OCI-LY7 (cell line): ENCODE data around the gene RORC. TPM values are rescaled to one million over a fixed set of nuclear protein-coding genes. Genes with fewer than 3 reads are reported as not detected.
A peak's percentile ranks its signal among the peaks of the same experiment; 100 is the strongest.

ENCODE experiments used
- BruUV-seq: library from RNA; stranded (reverse); fragments of 400-500 nt; replicated peaks from 2 replicates; lab custom pipeline; 2021; lab: Mats Ljungman, UMichigan
- CTCF ChIA-PET: fragments of 300-600 bp; sonication (Branson Sonifier 250); formaldehyde crosslinking; loops from one replicate; lab custom pipeline; 2022; ENCODE audit warnings: antibody characterized with exemption; ENCODE audit not compliant: unreplicated experiment; lab: Charles Lee
- POLR2A ChIA-PET: fragments of 300-600 bp; sonication (Branson Sonifier 250); formaldehyde crosslinking; loops from one replicate; lab custom pipeline; 2022; ENCODE audit warnings: antibody characterized with exemption; lab: Charles Lee
- DNase-seq: peaks from one replicate; pipeline ENCODE4 v3.0.0-alpha.2; 2015; ENCODE audit warnings: low spot score
- H2AFZ ChIP-seq: fragments of 200-600 bp; sonication (generic), shearing (Covaris generic); 2 replicates; pipeline ENCODE4 v1.6.1; 2014; ENCODE audit warnings: mild to moderate bottlenecking, antibody characterized with exemption, low read length, moderate library complexity
- H3K27ac ChIP-seq: fragments of 200-600 bp; sonication (generic); 2 replicates; pipeline ENCODE4 v1.5.1; 2014; ENCODE audit warnings: mixed run types, low read depth, mild to moderate bottlenecking, moderate library complexity, low read length, inconsistent platforms; ENCODE audit not compliant: poor library complexity, severe bottlenecking
- H3K36me3 ChIP-seq: fragments of 200-600 bp; sonication (generic); 2 replicates; pipeline ENCODE4 v1.6.1; 2014; ENCODE audit warnings: mild to moderate bottlenecking, antibody characterized with exemption, low read length, moderate library complexity, mixed read lengths; ENCODE audit not compliant: insufficient read depth
- H3K4me1 ChIP-seq: fragments of 200-600 bp; sonication (generic); 2 replicates; pipeline ENCODE4 v1.5.1; 2014; ENCODE audit warnings: mild to moderate bottlenecking, low read length; ENCODE audit not compliant: insufficient read depth, poor library complexity, severe bottlenecking
- H3K4me2 ChIP-seq: fragments of 200-600 bp; sonication (generic); 2 replicates; pipeline ENCODE4 v1.6.1; 2014; ENCODE audit warnings: mild to moderate bottlenecking, low read length
- H3K4me3 ChIP-seq: fragments of 200-600 bp; sonication (generic); 2 replicates; pipeline ENCODE4 v1.5.1; 2014; ENCODE audit warnings: mild to moderate bottlenecking, low read depth, low read length; ENCODE audit not compliant: poor library complexity, severe bottlenecking
- H3K79me2 ChIP-seq: fragments of 200-600 bp; sonication (generic); 2 replicates; pipeline ENCODE4 v1.6.1; 2016; ENCODE audit warnings: low read depth, mild to moderate bottlenecking, low read length, moderate library complexity, mixed read lengths; ENCODE audit not compliant: insufficient read depth
- H3K9me2 ChIP-seq: fragments of 200-600 bp; sonication (generic); 2 replicates; pipeline ENCODE4 v1.6.1; 2016; ENCODE audit warnings: mild to moderate bottlenecking, low read length, mixed read lengths; ENCODE audit not compliant: insufficient read depth
- H3K9me3 ChIP-seq: fragments of 200-600 bp; sonication (generic); 2 replicates; pipeline ENCODE4 v1.6.1; 2014; ENCODE audit warnings: mild to moderate bottlenecking, mixed run types, low read length, mixed read lengths
- H4K20me1 ChIP-seq: fragments of 200-600 bp; sonication (generic); 2 replicates; pipeline ENCODE4 v1.6.1; 2014; ENCODE audit warnings: mild to moderate bottlenecking, antibody characterized with exemption, low read length, moderate library complexity, mixed read lengths; ENCODE audit not compliant: insufficient read depth
- EZH2phosphoT487 ChIP-seq: fragments of 200-600 bp; sonication (generic); IDR thresholded peaks from 2 replicates; pipeline ENCODE4 v1.6.1; 2018; ENCODE audit warnings: low read depth, borderline replicate concordance, mild to moderate bottlenecking, mixed run types, antibody characterized with exemption, low read length, moderate library complexity, mixed read lengths
- intact Hi-C: fragments of 100-400 bp; cut with micrococcal nuclease; formaldehyde crosslinking; loops from one replicate; pipeline ENCODE4 v1.10.0; 2022; ENCODE audit not compliant: unreplicated experiment
- total RNA-seq, 2 experiments: library from RNA; depleted of rRNA in 1 of 2; stranded (reverse); fragments of >200 nt in 1 of 2; shearing (Covaris generic) in 1 of 2; gene quantifications; 2 replicates each; pipeline ENCODE4 v1.2.3, GENCODE V29; 2014 to 2022
- TF ChIP-seq, protein P1 (sequence below): fragments of 200-600 bp; sonication (generic); conservative IDR thresholded peaks from 2 replicates; pipeline ENCODE4 v1.5.1; 2014; ENCODE audit warnings: mild to moderate bottlenecking, antibody characterized with exemption, low read length, moderate library complexity, mixed read lengths

RORC gene
- total RNA-seq, 2 experiments from 2014 or later, result not detected

DNA sequence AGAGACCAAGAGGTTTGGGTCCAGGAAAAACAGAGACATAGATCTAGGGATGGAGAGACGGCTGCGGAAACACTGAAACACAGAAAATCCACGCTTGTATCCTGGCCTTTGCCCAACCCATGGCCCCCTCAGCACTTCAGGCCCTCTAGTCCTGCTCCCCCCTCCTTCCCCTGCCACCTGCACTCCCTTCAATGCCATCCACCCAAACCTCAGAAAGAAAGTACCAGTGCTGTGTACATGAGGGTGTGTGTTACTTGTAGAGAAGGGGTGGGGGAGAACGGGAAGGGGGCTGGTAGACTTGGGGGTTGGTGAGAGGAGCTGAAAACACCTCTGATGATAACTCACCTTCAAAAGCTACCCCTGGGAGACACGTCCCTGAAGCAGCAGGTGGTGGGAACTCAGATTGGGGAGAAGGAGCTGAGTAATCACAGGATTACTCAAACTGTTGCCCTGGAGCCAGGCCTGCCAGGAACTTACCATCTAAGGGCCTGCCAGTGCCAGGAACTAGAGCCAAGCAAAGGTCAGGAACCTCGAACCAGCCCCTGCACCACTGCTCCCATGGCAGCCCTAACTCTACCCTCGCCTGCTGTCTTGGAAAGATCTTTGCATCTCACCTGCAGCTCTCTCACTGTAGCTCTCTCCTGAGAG, 11.5 kb downstream of the RORC start:
- Histone ChIP-seq H3K4me1 (peaks cover 25% of the 10 kb centered on the region), H3K27ac (no peak overlapping the region), H3K36me3 (no peaks in the 10 kb centered on the region), H3K9me2 (no peaks in the 10 kb centered on the region), H3K4me3 (no peak overlapping the region), H2AFZ (no peak overlapping the region), H3K4me2 (no peak overlapping the region), H3K79me2 (no peaks in the 10 kb centered on the region), H3K9me3 (no peaks in the 10 kb centered on the region), H4K20me1 (no peaks in the 10 kb centered on the region)
- ChIA-PET POLR2A (interaction anchor here (0.9 kb wide), 1 partner anchor 9 kb away, joined by 3 read pairs; no protein-coding TSS in a partner anchor), CTCF (interaction anchor here (0.6 kb wide), 1 partner anchor 10 kb away, joined by 4 read pairs; no protein-coding TSS in a partner anchor)
- TF ChIP-seq EZH2phosphoT487, result no peak
- TF ChIP-seq, protein P1, sequence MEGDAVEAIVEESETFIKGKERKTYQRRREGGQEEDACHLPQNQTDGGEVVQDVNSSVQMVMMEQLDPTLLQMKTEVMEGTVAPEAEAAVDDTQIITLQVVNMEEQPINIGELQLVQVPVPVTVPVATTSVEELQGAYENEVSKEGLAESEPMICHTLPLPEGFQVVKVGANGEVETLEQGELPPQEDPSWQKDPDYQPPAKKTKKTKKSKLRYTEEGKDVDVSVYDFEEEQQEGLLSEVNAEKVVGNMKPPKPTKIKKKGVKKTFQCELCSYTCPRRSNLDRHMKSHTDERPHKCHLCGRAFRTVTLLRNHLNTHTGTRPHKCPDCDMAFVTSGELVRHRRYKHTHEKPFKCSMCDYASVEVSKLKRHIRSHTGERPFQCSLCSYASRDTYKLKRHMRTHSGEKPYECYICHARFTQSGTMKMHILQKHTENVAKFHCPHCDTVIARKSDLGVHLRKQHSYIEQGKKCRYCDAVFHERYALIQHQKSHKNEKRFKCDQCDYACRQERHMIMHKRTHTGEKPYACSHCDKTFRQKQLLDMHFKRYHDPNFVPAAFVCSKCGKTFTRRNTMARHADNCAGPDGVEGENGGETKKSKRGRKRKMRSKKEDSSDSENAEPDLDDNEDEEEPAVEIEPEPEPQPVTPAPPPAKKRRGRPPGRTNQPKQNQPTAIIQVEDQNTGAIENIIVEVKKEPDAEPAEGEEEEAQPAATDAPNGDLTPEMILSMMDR, result no peak
- DNase-seq, result no peak
- intact Hi-C loops, result no loop called here
- BruUV-seq, result no TSS peak

DNA sequence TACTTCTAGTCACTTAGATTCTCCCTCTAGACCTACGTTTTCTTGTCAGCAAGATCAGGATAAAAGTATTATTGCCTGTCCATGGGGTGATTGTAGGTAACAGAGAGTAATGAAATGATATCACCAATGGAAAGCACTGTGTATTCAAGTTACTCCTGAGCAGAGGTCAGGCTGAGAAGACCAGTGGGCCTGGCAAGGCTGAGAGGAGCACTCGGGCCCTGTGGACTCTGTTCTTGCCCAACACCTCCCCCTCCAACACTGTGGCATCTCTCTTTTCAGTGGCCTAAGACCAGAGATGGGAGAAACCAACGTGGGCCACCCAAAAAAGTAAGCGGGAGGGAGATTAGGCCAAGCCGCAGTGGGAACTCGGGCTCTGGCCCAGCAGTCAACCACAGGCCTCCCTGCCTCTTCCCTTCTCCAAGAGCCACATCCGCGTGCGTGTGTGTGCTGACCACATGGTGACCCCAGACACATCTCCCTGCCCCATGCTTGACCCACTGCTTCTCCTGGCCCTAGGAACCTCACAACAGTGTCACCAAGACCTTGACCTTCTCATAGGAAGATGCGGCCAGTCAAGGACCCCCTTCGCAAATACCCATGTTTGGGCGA, 12.3 kb downstream of the RORC start:
- Histone ChIP-seq H4K20me1 (no peaks in the 10 kb centered on the region), H3K79me2 (no peaks in the 10 kb centered on the region), H3K4me2 (no peak overlapping the region), H3K36me3 (no peaks in the 10 kb centered on the region), H3K9me2 (no peaks in the 10 kb centered on the region), H3K9me3 (no peaks in the 10 kb centered on the region), H3K4me1 (peaks cover 25% of the 10 kb centered on the region), H2AFZ (no peak overlapping the region), H3K4me3 (no peak overlapping the region), H3K27ac (no peak overlapping the region)
- CTCF ChIA-PET, result no interaction called here
- DNase-seq, result no peak
- no TSS peak for BruUV-seq
- POLR2A ChIA-PET, result no interaction called here
- intact Hi-C loops, result no loop called here
- TF ChIP-seq, protein P1, result no peak
- no peak for TF ChIP-seq EZH2phosphoT487

DNA sequence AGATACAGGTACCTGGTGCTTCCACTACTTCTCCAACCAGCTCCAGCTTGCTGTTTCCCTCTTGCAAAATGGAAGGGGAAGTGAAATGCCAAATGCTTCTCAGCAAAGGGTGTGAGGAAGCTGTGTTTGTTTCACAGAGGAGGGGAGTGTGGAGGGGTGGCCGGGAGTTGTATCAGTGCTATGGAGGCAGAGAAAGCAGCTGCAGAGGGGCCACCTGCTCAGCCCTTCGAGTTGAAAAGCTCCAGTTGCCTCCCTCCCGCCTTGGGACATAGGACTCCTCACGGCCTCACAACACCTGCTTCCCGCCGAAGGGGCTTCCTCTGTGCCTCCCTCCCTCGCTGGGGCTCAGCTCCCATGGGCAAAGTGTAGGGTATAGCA, 14.3 kb downstream of the RORC start:
- intact Hi-C loops, result no loop called here
- Histone ChIP-seq H3K4me2 (peak overlapping the region; percentile 56), H3K9me3 (no peaks in the 10 kb centered on the region), H3K79me2 (no peaks in the 10 kb centered on the region), H3K4me3 (no peak overlapping the region), H2AFZ (peak overlapping the region; percentile 66; the same call in 1 of the 2 replicates), H3K9me2 (no peaks in the 10 kb centered on the region), H3K27ac (no peak overlapping the region), H3K4me1 (peaks cover 20% of the 10 kb centered on the region), H3K36me3 (no peaks in the 10 kb centered on the region), H4K20me1 (no peaks in the 10 kb centered on the region)
- BruUV-seq, result no TSS peak
- peak; percentile 53 for DNase-seq
- TF ChIP-seq, protein P1, result no peak
- no peak for TF ChIP-seq EZH2phosphoT487
- ChIA-PET CTCF (no interaction called here), POLR2A (no interaction called here)
